NCI-H1105 treated with DMSO at 0.1 percent for 48 hours (cell line): ENCODE measurements around the gene PTPRG.

Experiments
- DNase-seq: peaks from one replicate; lab custom pipeline; 2025; lab: John Stamatoyannopoulos, UW

The PTPRG gene

GRCh38 chr3:62117903-62118548 lies 556.7 kb downstream of the PTPRG start:
- no peak for DNase-seq

DNA sequence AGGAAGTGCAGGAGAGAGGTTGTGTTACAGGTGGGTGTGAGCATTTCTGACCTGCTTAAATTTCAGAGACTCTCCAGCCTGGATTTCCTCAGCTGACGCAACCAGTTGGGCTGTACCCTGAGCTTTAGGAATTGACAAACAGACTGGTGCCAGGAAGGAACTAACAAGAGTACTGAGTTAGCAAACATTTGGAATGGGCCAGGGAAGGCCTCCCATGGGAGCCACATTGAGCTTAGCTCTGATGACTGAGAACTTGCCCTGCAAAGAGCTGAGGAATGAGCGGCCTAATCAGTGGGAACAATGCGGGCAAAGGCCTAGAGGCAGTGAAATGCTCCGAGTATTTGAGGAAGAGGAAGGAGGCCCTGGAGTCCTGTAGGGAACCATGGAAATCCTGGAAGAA lies 557.8 kb downstream of the PTPRG start:
- no peak for DNase-seq

- DNase-seq = no peak
Observed at GRCh38 chr3:62122819-62123218, 561.4 kb downstream of the PTPRG start.

GRCh38 chr3:62125380-62125779 lies 564.0 kb downstream of the PTPRG start:
- DNase-seq = no peak

DNA sequence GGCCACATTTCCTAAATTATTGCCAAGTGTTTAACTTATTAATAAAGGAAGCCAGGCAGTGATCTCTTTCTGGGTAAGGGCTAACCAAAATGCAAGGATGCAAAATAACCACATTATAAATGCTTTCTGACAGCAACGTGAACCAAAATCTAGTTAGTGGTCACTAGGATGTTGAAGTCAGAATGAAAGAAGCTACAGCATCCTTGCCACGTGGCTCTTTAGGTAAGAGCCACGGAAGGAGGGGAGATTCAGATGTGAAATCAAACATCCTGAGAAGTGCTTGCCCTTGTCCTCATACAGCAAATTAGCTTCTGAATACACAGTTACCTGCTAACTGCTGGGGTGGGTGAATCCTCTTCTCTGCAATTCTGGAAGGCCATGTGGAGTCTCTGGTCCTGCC lies 565.7 kb downstream of the PTPRG start:
- DNase-seq = no peak

DNA sequence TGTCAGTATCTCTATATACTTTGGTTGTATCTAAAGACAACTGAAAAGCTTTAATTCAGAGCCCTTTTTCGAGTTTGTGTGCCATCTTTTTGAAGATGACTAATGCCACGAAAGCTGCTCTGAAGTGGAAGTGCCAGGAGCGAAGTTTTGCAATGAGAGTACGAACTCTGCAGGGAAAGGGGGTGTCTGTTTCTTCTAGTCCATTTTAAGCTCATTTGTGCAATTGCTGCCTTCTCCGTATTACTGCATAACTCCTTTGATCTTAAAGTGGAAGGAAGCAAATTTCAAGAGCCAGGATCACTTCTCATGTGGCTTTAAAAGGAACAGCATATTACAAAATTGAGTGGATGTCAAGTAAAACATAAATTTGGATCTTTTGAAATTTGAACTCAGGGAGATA lies 566.7 kb downstream of the PTPRG start:
- no peak for DNase-seq

DNA sequence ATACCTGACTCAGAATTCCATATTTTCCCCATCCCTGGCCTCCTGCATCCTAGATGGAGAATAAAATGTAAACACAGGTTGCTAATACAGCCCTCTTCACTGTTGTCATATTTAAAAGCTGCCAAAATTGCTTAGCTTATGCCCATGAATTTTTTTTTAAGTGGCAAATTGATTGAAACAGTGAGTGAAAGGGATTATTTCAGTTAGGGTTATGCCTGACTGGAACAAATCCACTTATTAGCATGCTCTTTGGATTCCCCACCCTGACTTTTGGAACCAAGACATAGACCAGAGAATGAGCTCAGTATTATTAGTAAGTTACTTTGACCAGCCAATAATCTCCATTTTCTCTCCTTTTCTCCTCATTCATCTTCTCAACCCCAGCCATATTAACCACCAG lies 567.3 kb downstream of the PTPRG start:
- no peak for DNase-seq

- DNase-seq = no peak
Observed at GRCh38 chr3:62131050-62131449, 569.7 kb downstream of the PTPRG start.

DNA sequence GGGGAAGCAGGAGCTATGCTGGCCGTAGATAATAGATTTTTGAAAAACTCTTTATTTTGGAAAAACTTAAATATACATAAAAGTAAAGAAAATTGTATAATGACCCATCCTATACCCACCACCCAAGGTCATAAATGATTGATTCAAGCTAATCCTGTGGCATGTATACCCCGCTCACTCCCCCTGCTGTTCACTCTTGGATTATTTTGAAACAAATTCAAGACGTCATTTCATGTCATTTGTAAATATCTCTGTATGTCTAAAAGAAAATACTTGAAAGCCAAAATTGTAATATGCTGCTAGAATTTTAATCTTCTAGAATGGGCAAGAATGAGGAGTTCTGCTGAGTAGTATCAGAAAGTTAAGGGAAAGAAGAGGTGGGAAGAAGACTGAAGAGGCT lies 570.2 kb downstream of the PTPRG start:
- no peak for DNase-seq

DNA sequence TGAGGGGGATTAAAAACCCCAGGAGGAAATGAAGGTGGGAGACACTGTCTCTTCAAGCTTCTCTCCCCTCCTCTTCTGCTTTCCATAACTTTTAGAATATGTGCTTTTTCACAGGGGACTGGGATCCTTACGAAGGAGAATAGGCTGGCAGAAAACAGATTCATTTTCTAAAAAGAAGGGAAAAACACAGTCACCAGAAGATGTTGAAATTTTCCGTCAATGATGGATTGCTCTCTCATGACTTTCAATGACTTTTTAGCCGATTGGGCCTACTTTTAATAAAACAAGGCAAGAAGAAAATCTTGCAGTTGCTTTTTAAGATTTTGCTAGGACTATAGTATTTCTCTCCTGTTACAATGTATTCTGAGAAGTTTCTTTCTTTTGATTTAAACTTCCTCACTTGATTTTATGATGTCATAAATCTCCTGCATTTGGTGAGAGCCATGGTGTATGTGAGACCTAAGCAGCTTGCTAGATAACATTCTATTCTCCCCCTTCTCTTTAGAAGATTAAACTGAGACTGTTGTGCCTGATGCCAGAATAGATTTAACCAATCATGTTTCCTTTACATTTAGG lies 570.7 kb downstream of the PTPRG start:
- DNase-seq = no peak

DNA sequence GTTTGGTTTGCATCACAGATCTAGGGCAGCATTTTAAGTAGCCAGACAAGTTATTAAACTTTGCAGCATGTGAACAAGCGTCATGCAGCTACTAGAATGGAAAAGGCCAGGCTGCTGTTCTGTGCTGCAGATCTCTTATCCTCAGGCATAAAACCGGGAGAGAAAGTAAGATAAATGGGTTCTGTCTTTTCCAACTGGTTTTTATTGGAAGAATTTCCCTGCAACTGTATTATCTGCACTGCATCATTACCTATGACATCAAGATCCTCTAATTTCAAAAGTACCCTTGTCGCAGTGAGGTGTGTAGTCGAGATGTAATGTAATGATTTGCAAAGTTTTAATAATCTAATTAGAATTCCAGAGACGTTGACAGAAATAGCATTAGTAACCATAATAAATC lies 571.6 kb downstream of the PTPRG start:
- no peak for DNase-seq

- DNase-seq = peak; percentile 5
Observed at GRCh38 chr3:62134061-62134496, 572.7 kb downstream of the PTPRG start.

DNA sequence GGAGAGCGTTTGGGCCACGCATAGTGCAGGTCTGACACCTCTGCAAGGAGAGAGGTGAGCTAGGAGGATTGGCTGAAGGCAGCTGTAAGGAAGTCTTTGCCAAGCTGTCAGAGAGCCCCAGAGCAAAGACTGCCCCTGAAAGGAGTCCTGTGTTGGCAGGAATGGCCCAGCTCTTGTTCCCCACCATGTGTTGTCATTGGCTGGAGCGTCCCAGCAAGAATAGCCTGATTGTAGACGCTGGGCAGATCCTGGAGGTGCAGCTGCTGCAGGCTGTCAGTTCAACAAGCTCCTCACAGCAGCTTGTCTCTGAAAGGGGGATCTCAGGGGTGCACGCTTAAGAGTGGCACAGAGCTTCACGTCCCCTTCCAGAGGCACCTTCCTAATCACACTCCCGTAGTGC lies 574.4 kb downstream of the PTPRG start:
- no peak for DNase-seq

GRCh38 chr3:62139957-62140356 lies 578.6 kb downstream of the PTPRG start:
- no peak for DNase-seq

DNA sequence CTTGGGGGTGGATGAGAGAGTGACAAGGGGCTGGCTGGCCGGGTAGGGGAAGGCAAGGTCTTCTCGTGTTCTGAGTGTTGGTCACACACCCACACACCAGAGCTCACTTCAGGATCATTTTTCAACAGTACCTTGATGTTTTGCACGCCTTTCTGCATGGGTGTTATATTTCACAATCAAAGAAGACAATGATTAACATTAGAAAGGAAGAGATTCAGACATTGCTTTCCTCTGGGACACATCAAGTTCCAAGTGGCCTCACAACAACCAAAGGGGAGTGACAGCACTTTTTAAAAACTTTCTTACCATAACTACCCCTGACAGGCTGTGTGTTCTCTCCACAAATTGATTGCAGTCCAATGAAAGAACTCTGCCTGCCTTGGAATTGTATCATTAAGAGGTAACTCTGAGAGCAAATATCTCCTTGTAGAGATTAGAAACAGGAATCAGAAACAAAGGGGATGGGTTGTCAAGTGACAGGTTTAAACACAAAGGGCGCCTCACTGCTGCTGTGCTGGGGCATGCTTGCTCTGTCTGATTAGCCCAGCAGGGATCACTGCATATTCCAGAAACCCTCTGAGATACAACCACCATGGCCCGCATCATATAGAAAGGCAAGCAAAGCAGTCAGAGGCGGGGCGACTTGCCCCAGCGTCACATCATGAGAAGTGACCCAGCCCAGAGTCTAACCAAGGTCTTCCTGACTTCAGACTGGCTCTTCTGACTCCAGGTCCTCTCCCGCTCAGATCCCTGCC lies 581.1 kb downstream of the PTPRG start:
- no peak for DNase-seq

DNA sequence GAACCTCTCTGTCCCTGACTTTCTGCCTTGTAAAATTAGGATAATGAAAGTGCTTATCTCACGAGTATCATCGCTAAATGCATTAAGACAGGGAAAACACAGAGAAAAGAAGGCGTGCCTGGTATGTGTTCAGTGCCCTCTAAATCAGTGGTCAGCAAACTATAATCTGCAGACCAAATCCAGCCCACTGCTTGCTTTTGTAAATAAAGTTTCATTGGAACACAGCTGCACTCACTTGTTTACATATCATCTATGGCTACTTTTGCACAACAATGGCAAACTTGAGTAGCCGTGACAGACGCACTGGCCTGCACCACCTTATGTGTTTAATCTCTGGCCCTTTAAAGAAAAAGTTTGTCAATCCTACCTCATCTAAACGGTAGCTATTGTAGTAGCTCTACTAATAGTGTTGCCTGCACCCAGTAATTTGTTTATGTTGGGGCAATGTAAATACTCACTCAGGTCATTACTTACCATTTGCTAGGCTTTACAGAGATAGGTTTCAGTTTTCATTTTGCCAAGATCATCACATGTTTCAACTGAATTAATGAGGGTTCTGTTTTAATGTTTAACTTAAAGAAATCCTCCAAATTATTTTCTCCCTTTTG lies 582.6 kb downstream of the PTPRG start:
- DNase-seq = peak; percentile 12

- no peak for DNase-seq
Observed at GRCh38 chr3:62144482-62144881, 583.1 kb downstream of the PTPRG start.

DNA sequence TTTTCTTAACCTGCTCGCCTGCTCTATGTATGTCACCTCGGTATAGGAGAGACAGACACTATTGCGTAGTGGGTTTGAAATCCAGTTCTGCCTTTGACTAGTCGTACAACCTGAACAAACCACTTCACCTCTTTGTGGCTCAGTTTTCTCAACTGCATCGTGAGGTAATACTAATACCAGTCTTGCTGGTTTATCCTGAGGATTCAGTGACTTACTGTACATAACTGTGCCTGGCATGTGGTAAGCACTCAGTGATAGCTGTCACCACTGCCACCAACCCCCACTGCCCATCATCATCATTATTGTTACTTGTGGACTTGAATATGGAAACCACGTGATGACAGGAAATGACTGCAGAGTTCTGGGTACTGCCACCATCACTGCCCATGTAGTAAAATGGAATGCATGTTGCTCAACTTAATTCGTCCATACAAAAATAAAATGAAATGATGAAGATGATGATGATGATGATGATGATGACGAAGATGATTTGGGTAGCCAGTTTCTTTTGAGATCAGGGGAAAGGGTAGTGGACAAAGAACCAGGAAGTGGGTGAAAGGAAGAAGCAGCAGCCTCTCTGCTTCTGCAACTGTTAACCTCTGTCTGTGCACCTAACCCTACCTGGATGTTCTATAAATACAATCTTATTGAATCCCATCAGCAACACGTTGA lies 583.9 kb downstream of the PTPRG start:
- no peak for DNase-seq

DNA sequence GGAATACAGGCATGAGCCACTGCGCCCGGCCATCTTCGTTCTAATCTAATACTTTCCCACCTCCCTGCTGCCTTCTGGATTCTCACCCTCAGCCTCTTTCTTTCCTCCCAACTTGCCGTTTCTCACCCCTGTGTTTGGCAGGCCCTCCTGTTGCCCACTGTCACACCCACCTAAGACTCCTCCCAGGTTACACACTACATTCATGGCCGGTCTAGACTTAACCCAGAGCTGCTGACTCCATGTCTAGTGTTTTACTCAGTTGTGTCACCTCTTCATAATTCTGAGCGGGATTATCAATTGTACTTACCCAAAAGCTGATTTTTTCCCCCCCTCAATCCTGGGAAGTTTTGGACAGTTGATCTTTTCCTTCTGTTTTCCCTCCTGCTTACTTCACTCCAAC lies 588.2 kb downstream of the PTPRG start:
- DNase-seq = no peak

DNA sequence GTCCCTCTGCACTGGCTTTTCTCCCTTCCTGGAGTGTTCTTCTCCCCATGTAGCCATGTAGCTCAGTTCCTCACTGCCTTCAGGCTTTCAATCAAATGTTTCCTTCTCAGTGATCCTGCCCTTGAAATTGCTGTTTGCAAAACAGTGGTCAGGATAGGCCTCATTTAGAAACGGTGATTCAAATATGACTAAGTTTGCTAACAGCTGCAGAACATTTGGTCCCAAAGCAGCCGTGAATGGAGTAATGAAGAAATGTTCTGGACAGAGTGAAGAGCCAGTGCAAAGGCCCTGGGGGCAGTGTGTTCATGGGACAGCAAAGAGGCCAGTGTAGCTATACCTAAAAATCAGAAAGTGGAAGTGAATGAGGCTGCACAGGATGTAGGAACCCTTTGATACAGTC lies 588.6 kb downstream of the PTPRG start:
- no peak for DNase-seq

DNA sequence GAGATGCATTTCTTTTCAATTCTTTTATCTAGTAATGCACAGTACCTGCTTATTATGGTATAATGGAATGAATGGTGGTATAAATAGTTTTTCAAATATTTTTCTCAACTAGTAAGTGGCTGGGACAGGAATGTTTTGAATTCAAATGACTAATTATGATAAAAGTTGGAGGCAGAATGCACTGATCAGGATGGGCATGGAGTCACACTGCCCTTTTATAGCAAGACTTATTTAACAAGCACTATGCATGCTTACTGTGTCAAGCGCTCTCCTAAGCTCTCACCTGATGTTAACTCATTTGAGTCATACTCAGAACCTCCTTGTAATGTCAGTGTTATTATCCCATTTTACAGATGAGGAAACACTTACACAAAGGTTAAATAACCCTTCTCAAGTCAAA lies 590.2 kb downstream of the PTPRG start:
- no peak for DNase-seq

DNA sequence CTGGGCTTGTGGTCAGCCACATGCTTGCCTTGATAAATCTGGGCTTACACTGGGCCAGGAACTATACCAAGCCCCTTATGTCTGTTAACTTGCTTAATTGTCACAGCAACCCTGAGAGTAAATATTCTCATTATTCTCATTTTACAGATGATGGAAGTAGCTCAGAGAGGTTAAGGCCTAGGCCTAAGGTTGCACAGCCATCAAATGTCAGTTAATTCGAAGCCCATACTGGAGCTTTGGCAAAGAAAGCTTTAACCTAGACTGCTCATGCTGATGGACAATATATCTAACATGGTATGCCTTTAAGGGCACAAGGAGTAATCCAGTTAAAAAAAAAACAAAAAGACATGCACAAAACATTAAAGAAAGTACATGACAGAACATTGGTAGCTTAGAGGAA lies 591.9 kb downstream of the PTPRG start:
- DNase-seq = no peak
